ENCODE data around the gene SLC2A5.
"Not testable (repeated sequence)": the region's sequence is repeated elsewhere in the genome, so short reads cannot be mapped to it uniquely, and the experiment has no call there.

SLC2A5 gene

DNA sequence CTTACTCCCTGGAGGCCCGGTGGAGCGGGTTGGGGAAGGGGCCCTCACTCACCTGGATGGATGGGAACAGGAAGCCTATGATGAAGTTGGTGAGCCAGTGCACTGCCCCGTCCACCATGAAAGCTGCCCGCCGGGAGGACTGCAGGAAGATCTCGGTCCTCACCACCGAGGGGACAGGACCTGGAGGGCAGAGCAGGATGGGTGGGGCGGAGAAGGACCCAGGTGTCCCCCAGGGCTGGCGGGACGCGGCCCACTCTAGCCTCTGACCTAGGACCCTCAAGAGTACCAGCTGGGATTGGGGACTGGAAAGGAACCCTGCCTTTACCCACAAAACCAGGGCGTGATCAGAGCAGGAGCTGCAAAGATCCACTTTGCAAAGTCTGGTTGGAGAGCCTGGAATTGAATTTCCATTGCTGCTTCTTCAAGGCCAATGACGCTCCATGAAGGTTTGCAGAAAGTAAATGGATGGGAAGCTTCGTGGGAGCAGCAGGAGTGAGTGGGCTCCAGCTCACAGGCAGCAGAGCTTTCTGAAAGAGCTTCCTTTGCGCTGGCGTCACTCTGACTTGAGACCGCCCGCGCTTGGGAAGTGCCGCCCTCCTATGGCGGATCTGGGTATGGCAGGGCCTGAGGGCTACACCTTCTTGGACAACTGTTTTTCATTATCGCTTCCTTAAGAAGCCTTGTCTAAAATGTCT is 64.6 kb downstream of the SLC2A5 start:
- peak; percentile 25 for DNase-seq

DNA sequence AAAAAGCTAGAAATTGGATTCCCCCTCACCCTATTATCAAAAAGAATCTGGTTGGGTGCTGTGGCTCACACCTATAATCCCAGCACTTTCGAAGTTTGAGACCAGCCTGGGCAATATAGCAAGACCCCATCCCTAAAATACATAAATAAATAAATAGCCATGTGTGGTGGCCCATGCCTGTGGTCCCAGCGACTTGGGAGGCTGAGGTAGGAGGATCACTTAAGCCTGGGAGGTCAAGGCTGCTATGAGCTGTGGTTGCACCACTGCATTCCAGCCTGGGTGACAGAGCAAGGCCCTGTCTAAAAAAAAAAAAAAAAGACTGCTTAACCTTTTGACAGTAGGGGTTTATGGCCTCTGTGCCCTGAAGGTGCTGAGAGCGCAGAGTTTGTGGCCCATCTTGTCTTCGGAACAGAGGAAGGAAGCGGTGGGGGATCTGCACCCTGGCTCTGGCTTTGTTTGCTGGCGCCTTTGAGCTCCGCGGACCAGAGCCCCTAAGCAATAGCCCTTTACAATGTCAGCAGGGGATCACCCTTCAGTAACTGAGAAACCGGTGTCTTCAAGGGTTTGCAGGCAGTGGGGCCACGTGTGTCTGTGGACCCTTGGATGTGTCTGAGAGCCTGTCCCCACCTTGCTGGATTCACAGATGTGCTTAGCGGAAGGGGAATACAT is 65.3 kb downstream of the SLC2A5 start:
- DNase-seq = no peak

DNA sequence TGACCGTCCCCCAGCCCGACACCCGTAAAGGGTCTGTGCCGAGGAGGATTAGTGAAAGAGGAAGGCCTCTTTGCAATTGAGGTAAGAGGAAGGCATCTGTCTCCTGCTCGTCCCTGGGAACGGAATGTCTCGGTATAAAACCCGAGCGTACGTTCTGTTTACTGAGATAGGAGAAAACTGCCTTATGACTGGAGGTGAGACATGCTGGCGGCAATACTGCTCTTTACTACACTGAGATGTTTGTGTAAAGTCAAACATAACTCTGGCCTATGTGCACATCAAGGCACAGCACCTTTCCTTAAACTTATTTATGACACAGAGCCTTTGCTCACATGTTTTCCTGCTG is 67.2 kb downstream of the SLC2A5 start:
- not testable (repeated sequence) for DNase-seq

DNA sequence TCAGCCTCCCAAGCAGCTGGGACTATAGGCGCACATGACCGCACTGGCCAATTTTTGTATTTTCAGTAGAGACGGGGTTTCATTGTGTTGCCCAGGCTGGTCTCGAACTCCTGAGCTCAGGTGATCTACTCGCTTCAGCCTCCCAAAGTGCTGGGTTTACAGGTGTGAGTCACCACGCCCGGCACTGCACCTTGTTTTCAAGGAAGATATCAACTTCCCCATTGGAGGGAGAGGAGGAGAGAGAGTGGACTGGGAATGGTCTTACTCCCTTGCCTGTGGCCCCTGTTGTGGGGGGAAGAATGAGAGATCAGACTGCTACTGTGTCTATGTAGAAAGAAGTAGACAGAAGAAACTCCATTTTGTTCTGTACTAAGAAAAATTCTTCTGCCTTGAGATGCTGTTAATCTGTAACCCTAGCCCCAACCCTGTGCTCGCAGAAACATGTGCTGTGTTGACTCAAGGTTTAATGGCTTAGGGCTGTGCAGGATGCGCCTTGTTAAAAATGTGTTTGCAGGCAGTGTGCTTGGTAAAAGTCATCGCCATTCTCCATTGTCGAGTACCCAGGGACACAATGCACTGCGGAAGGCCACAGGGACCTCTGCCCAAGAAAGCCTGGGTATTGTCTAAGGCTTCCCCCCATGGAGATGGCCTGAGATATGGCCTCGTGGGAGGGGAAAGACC is 67.8 kb downstream of the SLC2A5 start:
- DNase-seq = not testable (repeated sequence)

DNA sequence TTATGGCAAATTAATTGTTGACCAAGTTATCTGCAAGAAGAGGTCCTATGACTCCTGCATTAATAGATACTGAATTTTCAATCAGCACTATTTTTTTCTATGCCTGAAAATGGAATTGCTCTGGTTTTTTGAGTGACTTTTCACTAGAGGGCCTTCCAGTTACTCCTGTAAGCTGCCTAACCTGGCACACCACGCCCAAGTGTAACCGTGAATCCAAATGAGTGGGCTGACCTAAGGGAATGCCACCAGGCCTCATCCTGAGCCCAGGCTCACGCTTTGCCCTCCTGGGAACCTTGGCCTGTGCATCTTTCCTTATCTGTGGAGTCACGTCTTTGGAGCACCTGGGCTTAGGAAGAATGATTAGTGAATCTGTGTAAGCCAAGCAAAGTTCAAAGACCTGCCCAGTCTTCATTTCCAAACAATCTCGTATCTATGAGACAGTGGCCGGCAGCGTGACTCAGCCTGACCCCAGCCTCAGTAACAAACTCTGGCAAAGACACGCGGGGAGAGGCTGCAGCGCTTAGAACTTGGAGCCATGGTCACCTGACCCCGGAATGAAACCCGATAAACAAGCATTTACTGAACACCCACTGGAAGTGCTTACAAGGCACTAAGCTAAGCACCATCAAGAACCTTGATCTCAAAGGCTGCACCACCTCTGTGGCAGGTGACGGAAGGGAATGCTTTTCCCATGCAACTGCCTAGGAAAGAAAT is 75.3 kb downstream of the SLC2A5 start:
- not testable (repeated sequence) for DNase-seq

DNA sequence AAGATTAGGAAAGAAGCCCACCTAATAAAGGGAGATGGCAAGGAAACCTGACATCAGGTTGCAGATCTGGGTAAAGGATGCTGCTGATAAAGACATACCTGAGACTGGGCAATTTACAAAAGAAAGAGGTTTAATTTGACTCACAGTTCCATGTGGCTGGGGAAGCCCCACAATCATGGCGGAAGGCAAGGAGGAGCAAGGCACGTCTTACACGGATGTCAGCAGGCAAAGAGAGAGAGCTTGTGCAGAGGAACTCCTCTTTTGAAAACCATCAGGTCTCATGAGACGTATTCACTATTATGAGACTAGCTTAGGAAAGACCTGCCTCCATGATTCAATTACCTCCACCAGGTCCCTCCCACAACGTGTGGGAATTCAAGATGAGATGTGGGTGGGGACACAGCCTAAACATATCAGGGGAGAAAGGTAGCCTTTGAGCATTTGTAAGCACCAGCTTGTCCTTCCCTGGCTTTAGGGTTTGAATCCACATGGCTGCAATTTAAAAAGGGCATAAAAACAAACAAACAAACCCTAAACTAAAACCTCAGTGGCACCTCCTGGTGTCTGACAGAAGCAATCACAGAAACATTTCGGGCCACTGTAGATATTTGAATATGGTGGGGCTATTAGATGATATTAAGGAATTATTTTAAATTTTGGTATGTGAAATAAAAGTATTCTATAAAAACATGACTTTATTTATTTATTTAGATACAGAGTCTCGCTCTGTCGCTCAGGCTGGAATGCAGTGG is 76.3 kb downstream of the SLC2A5 start:
- no peak for DNase-seq

DNA sequence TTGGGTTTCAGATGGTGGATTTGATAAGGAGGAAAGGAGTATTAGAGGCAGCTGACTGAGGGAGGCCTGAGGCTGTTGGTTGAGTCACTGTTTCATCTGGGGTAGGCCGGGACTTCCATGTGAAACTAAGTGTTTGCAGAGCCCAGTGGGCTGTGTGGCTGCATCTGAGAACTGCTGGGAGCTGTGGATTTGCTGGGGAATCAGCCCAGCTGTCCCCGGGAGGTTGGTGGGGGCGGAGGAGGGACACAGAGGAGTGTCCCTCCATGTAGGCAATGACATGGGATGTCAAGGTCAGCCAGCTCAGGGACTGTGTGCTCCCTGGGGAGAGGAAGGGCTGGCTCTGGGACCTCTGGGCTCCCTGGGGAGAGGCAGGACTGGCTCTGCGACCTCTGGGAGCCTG is 79.6 kb downstream of the SLC2A5 start:
- DNase-seq = no peak

DNA sequence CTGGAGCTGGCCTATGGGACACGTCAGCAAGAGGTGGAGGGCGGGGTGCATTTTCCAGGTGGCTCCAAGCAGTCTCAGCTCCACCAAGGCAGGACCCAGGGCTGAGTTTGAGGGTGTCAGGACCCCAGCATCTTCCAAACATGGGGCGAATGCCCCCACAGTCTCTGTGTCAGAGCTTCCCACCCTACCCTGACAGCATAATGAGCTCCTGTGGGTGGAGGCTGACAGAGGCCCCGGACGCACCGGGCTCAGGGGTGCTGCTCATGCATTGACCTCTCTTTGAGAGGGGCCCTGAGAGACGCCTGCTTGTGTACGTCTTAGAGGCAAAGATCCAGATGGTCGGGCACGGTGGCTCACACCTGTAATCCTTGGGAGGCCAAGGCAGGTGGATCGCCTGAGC is 80.4 kb downstream of the SLC2A5 start:
- no peak for DNase-seq

DNA sequence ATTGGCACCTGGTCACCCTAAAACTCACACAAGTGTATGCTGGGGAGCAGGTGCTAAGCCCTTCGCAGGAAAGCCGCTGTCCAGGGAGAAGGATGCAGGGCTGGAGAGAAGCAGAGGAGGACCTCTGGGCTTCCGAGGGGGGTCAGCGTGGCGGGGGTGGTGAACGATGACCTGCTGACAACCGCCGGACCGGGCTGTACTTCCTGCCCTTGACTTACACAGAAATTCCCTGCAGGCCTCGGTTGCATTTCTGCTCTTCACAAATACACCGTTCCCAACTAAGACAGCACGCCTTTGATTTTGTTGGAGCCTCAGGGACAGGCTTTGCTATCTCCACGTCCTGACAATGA is 80.8 kb downstream of the SLC2A5 start:
- DNase-seq = no peak

DNA sequence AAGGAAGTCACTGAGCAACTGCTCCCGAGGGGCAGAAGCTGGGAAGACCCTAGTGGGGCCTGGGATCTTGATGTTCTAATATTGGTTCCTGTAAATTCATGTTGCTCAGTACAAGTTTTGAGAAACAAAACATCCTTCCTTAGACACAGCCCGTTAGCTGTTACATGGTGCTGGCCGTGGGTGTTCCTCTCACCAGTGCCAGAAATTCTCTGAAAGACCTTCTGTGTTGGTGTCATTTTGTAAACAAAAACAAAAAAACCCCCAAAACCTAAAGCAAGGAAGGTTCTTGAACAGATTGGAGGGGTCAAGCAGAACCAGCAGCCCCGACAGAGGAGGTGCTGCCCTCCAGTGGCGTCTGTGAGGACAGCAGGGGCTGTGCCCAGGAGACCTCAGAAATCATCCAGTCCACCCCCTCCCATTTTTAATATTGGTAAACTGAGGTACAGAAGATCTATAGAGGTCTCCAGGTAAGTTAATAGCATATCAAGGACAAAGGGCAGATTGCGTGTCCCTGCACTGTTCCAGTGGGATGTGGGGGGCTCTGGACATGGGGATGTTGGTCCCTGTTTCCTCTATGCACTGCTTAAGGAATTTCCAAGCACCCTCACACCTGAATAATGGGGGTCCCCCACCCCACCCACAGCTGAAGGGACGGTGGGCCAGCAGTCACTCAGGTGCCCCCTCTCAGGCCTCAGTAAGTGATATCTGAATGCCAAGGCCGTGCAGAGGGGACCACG is 81.4 kb downstream of the SLC2A5 start:
- DNase-seq = no peak

DNA sequence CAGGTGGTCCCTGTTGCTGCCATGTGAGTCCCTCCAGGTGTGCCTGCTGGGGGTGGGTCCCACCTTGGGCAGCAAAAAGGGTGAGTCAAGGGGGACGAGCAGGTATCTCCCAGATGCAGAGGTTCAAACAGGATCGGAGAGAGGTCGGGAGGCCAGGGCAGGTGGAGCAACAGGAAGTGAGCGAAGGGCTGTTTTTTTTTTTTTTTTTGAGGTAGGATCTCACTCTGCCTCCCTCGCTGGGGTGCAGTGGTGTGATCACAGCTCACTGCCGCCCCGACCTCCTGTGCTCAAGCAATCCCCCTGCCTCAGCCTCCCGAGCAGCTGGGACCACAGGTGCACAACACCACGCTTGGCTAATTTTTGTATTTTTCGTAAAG is 82.6 kb downstream of the SLC2A5 start:
- DNase-seq = no peak

DNA sequence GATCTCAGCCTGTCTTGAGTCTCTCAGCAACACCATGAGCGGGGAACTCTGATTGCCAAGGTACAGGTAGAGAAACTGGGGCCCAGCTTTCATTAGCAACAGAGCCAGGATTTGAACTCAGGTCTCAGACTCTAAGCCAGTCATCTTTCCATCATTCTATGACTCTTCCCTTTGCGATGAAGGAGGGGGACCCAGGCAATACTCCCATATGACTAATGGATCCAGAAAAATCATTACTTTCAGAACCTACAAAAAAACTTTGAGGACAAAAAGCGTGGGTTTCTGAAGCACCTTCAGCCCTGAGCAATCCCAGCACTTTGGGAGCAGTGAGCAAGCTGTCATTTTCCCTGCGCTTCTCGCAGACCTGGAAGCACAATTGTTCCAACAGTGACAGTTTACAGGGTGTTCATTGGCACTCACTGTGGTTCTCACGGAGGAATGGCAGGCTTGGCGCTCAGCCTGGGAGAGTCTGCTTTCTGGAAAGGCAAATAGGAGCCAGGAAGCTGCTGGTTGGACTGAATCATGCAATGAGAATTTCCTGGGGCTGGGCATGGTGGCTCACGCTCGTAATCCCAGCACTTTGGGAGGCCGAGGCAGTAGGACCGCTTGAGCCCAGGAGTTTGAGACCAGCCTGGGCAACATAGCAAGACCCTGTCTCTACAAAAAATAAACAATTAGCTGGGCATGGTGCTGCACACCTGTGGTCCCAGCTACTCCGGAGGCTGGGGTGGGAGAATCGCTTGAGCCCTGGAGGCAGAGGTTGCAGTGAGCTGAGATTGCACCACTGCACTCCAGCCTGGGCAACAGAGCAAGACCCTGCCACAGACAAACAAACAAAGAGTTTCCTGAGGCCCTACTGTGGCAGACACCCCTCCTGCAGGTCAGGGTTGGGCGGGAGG is 83.3 kb downstream of the SLC2A5 start:
- DNase-seq = no peak

Measured in activated gamma-delta T cell (primary cell).